ENCODE measurements around the gene EVI5. TPM values are rescaled to one million over a fixed set of nuclear protein-coding genes. Genes with fewer than 3 reads are reported as not detected.

The EVI5 gene
- total and polyA plus RNA-seq, 10 of the 15 experiments (the other 5 are each of a cell fraction or from before 2014, with no cell fraction given): 0.27 to 6.8 (median 1.7) TPM

DNA sequence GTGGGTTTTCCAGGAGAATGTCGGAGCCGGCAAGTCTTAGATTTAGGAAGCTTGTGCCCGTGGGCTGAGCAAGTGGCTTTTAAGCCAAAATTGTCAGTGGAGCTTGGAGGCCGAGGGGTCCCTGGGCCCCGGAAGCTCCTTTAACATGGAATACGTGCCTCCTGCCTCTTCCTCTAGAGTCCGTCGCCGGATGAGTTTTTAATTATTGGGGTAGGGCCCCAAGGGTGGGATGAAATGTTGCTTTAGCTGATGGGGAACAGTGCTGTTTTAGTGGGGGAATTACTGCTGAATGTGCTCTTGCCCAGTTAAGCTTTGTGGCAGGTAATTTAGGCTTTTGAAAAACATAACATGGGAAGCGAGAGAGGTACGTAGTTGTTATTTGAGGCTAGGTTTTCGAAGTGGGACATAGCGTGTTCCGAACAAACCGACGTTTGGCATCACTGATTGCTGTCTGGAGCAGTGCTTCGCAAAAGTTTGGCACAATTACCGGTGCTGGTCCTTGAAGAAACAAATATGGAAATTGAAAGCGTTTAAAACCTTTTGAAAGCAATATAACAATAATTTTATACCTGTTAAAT, 47.7 kb upstream of the EVI5 start:
- no peaks in the 10 kb centered on the region; the same call in 1 of the 2 replicates for H4K20me1 ChIP-seq (ENCODE audit: control insufficient read depth, insufficient read depth)
- peaks cover 58% of the 10 kb centered on the region for H3K79me2 ChIP-seq (ENCODE audit: control insufficient read depth, insufficient read depth, low read length)
- H3K9me3 ChIP-seq (replicated peaks; ENCODE audit: control insufficient read depth, insufficient read depth, low read length): no peaks in the 10 kb centered on the region
- in situ Hi-C loops (cut with MboI) (no loop called here), intact Hi-C loops (cut with micrococcal nuclease; ENCODE audit: unreplicated experiment) (loop anchor here (2.0 to 10.0 kb wide), 4 partner anchors 20 to 535 kb away; partner anchors contain the start of genes DR1, GLMN and RPAP2)
- peak overlapping the region; percentile 85 for H3K4me2 ChIP-seq (ENCODE audit: control insufficient read depth, insufficient read depth)
- H3K27me3 ChIP-seq (replicated peaks in 1 of 2; ENCODE audit: control insufficient read depth in 2 of 2, insufficient read depth in 2 of 2, low read length in 1 of 2): no peaks in the 10 kb centered on the region
- ChIA-PET POLR2A (interaction anchor here (0.6 to 1.5 kb wide), 6 partner anchors 8 to 151 kb away, joined by 3 to 6 read pairs (median 4); no protein-coding TSS in a partner anchor), RAD21 (ENCODE audit: unreplicated experiment) (interaction anchor here (0.8 to 1.9 kb wide), 5 partner anchors 123 to 230 kb away, joined by 3 to 7 read pairs (median 5); partner anchors contain the start of gene DIPK1A), CTCF (interaction anchor here (0.7 to 2.5 kb wide), 18 partner anchors 9 to 522 kb away, joined by 3 to 14 read pairs (median 4); partner anchors contain the start of gene DIPK1A), SMC1A (ENCODE audit: uncharacterized antibody, unreplicated experiment) (interaction anchor here (1.0 to 1.6 kb wide), 4 partner anchors 124 to 181 kb away, joined by 3 to 4 read pairs (median 4); no protein-coding TSS in a partner anchor)
- WGBS (ENCODE audit: insufficient coverage, insufficient replicate concordance, low lambda C conversion rate, missing lambda C conversion rate): 1% methylated on average over 19 of the region's 19 CpGs
- no TSS peak for BruUV-seq (replicated peaks)
- H3K4me1 ChIP-seq (ENCODE audit: control insufficient read depth, insufficient read depth, low read length): no peaks in the 10 kb centered on the region
- peak overlapping the region; percentile 97 for H3K4me3 ChIP-seq
- peak; percentile 1; the same call in 1 of the 3 replicates for ATAC-seq
- TF ChIP-seq WRNIP1 (IDR thresholded peaks at IDR 0.05; ENCODE audit: borderline replicate concordance, low read depth, low read length) (peak; percentile 96; the same call in 1 of the 2 replicates), BMI1 (IDR thresholded peaks at IDR 0.05; ENCODE audit: borderline replicate concordance) (no peak), ETV6 (conservative IDR thresholded peaks at IDR 0.05 in 1 of 2, IDR thresholded peaks at IDR 0.05 in 1 of 2; ENCODE audit: borderline replicate concordance in 1 of 2, low read depth in 1 of 2) (peak in 1 of 2 experiments; percentile 5; a peak in 1 of 4 replicates)
- H3K9ac ChIP-seq (ENCODE audit: control insufficient read depth, insufficient read depth, low read length): peak overlapping the region; percentile 94
- FAIRE-seq: no peak
- H3K36me3 ChIP-seq (ENCODE audit: control insufficient read depth in 2 of 2, insufficient read depth in 2 of 2, low read length in 1 of 2): peaks cover 3 to 23% of the 10 kb centered on the region in 2 experiments; a peak in 3 of 4 replicates
- H3K27ac ChIP-seq (ENCODE audit: control insufficient read depth, insufficient read depth): peak overlapping the region; percentile 95
- DNase-seq (ENCODE audit: low read depth, low spot score): no peak
- no peak overlapping the region for H2AFZ ChIP-seq (ENCODE audit: control insufficient read depth, low read depth, low read length)
